HS-5 (cell line): ENCODE data around the gene METTL1.

Source experiments
- DNase-seq: peaks from one replicate; pipeline ENCODE4 v3.0.0-alpha.2; 2012; ENCODE audit warnings: low read depth

Gene METTL1

DNA sequence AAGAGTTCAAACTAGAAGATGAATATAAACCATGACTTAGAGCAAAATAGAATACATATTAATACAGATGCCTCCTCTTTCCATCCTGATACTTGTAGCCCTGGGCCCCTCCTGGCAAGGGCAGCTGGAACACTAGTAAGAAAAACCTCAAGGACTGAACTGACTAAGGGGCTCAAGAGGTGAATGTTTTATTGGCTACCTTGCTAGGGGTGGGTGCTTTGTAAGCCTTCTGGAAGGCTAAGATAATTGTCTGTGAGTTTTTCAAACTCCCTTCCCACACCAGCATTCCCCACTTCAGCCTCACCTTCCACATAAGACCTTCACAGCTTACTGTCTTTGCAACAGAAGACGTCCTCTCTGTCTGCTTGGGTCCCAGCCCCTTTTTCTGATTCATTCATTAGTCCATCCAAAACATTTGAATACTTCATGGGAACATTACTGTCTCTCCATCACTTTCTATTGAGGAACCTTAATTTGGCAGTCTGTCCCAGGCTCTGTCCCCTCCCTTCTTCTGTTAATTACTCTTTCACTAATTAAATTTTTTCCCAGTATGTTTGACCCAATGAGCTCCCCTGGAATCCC is 18.1 kb downstream of the METTL1 start:
- DNase-seq, result no peak

DNA sequence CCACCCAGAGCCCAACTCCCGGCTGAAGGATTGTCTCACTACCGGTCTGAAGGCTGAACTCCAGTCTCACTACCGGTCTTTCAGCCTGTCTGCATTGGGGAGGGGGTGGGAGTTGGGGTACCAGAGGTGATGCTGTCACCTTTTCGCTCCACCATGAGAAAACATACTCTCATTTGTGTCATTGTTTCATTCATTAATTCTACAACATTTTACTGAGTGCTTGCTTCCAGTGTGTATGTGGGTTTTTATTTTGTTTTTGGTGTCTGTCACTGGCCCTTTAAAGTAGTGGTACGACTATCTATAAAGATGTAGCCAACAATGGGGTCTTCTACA is 19.3 kb downstream of the METTL1 start:
- DNase-seq, result no peak

DNA sequence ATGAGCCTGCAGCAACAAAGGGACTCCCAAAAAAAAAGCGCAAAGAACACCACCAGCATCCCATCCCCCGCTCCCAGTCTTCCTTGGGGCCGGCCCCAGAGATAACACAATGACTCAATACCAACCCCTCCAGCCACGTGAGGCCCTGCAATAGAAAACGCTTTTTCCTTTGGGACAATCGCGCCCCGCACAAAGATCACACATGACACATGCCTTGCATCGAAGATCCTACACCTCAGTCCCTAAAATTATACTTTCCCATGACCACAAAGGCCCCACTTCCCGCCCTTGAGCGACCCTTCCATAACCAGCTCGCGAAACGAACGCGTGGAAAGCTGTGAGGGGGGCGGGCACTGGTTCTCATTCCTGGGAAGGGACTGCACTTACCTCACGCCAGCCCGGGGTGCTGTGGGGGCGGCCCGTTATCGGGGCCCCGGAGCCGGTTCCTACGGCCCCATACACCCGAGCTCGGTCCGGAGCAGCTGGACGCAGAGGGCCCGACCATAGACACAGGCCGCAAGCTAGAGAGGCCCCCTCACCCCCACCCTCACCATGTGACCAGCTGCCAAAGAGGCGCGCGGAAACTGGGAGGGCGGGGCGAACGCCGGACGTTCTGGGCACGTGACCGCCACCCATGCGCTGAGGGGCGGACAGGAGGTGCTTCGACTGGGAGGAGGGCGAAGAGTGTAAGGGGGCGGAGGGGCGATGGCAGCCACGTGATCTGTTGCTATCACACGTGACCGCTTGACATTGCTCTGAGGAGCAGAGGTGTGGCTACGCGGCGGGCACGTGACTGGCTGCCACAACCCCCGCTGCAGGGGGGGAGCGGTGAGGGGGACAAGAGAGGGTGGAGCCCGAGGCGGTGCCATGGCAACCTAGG is 19.9 kb downstream of the METTL1 start, which contains the start of gene CDK4:
Gene CDK4, minus strand, starts transcription at position 523 of the 880 bp plus-strand sequence. CDS start 593 bp downstream, outside the sequence.
- peak; percentile 95 for DNase-seq

DNA sequence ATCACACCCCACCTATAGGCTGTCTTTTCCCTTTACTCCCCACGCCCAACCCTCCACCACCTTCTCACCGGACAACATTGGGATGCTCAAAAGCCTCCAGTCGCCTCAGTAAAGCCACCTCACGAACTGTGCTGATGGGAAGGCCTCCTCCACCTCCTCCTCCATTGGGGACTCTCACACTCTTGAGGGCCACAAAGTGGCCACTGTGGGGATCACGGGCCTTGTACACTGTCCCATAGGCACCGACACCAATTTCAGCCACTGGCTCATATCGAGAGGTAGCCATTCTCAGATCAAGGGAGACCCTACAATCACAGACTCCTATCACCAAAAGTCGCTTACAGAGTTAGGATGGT is 20.5 kb downstream of the METTL1 start:
- DNase-seq, result no peak

DNA sequence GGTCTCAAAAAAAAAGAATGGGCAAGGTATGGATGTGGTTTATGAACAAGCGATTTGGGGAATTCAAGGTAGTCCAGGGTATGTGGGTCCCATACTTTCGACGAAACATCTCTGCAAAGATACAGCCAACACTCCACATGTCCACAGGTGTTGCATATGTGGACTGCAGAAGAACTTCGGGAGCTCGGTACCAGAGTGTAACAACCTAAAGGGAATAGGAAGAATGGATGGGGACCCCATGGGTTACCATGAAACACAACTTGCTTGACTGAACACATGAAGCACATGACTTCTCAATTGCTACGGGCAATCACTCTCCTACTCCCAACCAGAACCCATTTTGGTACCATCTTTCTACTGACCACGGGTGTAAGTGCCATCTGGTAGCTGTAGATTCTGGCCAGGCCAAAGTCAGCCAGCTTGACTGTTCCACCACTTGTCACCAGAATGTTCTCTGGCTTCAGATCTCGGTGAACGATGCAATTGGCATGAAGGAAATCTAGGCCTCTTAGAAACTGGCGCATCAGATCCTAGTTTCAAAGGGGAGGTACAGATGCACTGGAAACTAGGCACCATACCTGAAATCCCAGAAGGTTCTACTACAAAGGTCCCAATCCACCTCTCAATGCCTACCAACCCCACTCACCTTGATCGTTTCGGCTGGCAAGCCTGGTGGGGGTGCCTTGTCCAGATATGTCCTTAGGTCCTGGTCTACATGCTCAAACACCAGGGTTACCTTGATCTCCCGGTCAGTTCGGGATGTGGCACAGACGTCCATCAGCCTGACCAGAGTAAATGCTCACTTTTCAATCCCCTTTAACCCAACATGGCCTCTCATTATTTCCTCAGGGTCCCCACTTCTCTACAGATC is 21.1 kb downstream of the METTL1 start:
- no peak for DNase-seq

DNA sequence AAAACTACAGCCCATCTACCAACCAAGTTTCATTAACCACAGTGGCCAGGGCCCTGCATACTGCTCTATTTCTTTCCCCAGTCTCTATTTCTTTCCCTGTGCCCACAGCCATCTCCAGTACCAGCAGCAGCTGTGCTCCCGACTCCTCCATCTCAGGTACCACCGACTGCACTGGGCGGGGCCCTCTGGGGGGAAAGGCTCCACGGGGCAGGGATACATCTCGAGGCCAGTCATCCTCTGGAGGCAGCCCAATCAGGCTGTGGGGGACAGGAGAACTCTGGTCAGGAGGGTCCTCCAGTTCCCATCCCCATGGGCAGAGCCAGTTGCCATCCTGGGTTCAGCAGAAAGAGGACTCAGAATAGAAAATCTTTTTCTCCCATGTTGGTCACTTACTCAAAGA is 22.8 kb downstream of the METTL1 start:
- no peak for DNase-seq

DNA sequence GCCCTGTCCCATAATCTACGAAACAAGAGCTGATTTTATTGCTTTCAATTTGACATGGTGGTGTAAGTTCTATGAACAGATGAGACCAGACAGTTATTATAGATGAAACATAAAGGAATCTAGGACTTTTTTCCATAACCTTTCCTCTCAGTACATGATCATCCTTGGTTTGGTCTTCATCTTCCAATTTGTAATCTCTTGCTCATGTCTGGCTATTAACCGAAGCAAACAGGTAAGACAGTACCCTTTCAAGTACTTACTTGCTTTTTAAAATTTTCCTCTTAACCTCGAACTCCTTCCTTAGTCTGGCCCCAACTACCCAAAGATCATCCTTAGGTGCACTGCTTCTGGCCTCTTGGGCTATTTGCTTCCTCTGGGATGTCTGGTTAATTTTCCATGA is 25.9 kb downstream of the METTL1 start:
- no peak for DNase-seq

DNA sequence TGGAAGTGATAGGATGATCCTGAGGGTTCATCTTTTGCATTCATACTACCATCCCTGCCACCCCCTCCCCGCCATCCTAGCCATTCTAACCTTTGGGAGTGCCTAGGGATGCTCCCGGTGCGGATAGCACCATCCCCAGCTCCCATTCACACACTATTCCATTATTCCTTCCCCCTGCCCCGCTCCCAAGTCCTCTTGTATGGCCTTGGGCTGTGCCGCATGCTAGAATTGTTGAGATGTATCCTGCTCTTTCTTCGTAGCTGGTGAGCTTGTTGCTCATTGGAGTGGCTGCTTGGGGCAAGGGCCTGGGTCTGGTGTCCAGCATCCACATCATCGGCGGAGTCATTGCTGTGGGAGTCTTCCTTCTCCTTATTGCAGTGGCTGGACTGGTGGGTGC is 26.4 kb downstream of the METTL1 start:
- DNase-seq, result no peak

DNA sequence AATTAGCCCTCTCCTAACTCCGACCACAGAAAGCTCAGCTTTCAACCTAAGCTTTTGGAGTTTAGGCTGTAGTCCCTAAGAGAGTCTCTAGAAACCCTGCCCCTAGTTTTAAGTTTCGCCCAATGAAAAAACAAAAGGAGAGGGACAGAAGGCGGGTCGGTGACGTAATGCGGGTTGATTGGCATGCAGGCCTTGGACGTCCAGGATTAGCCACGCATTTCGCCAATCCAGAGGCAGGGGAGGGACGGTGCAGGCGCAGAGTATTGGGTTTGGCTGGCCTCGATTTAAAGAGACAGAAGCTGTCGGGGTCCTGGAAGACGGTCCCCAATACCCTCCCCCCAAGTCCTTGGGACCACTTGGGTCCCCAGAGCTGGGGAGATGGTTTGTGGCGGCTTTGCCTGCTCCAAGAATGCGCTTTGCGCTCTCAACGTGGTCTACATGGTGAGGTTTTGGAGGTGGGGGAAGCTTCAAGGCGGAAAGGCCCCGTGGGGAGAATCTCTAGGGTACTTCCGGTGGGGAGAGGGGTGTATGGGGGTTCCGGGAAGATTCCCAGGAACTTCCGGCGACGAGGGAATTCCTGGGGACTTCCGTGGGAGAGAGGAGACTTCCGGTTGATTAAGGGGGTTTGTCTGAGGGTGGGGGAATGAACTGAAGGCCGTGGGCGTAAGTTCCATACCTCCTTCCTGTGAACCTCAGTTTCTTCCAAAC is 27.0 kb downstream of the METTL1 start, which contains the start of gene TSPAN31:
Gene TSPAN31, plus strand, starts transcription at position 263 of the 708 bp plus-strand sequence. Its CDS starts 116 bp downstream, at position 379.
- DNase-seq, result peak; percentile 97

DNA sequence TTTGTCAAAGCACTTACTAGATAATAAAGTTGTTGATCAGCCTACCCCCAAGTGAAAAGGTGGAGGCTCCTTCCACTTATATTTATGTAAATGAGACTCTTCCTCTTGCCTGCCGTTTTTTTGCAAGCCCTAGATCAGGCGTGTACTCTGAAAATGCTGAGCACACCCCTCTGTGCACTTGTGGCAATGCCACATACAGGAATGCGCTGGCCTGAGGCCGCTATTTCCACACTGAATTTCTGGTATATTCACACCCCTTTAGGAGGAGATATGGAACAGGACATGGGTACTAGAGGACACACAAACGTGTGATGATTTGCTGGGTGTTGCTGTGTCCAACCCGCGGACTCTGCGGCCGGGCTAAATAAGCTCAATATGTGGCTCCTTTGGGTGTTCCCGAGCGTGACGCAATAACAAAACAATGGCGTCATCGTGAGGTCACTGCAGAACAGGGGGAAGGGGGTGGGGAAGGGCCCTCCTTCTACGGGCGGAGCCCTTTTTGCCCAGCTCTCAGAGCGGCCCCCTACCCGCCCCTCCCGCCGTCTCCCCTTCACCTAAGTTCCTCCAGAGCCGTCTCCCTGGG is 27.6 kb downstream of the METTL1 start:
- DNase-seq, result no peak

DNA sequence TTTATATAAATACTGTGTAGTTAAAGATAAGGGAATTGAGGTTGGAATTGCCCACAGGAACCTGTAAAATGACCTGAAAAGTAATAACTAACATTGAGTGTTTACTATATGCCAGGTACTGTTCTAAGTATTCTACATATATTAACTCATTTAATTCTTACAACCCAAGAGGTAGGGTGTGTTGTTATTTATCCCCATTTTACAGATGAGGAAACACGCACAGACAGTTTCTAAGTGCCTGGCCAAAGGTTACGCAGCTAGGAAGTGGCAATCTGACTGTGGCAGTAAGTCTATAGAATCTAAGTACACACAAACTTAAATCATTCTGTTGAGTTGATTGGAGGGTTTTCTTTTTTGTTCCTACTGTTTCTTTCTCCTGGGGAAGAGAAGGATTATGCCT is 28.1 kb downstream of the METTL1 start:
- no peak for DNase-seq

DNA sequence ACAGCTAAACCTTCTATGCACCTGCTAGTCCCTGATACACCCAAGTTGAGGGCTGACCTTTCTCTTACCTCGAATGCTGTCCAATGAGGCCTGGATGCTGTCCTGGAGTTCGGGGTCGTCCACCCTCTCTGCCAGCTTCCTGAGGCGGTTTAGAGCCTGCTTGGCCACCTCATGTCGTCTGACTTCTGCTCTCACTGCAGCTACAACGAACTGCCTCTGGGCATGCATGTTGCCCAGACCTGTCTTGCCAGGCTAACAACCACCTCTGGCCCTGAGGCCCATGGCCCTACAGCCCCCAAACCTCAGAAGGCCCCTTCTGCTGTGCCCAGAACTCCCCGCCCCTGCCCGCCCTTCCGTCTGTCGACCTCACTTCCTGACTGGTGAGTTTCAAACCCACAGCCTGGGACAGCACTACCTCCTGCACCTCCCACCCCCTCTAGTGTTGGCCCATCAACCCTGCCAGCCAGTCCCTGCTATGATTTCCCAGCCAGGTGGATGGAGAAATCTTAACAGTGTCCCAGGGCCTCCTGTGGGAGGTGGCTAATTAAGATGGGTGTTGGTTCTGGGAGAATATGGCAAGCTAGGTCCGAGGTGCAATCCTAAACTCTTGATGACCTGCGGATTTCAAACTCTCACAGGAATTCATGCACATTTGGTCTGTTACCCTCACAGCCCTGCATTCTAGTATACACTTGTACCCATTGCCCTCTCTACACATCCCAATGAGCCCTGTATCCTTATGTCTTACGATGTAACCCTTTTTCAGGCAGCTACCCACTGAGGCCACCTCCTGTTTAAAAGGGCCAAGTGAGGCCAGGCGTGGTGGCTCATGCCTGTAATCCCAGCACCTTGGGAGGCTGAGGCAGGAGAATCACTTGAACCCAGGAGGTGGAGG is 29.8 kb downstream of the METTL1 start:
- DNase-seq, result no peak

DNA sequence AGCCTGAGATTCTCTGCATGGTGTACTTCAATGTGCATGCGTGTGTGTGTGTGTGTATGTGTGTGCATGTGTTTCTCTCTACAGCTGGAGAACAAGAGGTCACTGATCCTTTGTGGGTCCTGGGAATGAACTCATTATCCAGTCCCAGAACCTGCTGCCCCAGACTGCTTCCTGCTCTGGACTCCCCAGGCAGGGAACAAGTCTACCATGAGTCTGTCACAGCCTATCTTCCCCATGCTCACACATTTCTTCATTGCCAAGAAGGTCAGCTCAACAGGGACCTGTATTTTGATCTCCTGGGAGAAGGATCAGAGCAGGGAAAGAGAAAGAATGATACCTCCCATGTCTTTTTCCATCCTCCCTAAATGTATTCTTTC is 30.5 kb downstream of the METTL1 start:
- no peak for DNase-seq

DNA sequence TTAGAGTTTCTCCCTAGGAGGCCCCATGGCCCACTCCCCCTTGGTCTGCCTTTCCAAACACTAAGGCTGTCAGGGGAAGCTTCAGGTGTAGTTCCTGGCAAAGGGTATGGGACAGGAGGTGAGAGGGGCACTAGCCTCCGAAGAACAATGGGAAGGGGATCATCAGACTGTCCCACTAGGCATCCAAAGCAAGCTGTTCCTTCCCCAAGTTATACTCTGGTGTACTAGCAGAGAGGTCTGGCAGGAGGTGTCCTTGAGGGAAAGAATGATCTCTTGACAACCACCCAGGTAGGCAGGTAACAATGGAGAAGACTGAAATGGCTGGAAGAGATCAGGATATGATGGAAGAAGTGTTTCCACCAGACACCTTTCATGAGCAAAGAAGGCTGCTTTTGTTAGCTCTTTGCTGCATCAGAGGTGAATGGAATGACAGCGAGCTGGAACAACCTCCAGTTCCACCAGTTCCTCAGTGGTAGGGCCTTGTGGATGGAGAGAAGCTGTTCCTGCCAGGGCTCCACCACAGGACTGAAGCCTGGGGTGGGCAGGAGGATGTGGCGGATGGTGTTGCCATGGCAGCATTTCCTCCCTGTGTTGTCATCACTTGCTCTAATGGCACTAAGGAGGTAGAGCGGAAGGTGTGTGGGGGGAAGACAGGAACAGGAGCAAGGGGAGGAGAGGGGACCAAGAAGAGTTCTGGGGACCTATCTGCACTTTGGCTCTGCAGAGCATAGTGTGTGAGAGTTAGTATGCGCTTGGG is 31.1 kb downstream of the METTL1 start:
- DNase-seq, result no peak

DNA sequence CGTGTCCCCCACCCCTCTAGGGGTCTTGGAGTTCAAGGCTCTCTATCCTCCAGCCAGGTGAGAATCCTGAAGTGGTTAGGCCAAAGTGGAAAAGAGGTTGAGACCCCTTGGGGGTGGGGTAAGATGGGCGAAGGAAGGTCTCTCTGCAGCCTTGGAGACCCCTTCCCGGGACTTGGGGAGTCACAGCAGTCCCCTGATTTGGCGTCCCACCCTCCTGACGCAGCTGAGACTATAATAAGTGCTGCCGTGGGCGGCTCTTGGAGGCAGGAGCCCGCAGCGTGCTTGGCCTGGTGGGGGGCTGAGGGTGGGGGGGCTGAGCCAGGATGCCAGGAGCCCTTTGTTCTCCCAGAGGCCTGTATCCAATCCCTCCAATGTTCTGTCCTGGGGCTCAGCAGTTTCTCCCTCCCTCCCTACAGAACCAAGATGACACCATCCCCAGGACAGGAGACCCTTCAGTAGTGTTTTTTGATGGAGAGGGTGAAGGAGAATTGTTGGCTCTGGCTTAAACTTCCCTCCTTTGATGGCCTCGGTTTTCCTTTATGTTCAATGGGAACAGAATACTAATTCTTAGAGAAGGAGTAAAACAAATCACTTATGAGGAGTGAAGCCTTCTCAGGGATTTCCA is 31.9 kb downstream of the METTL1 start:
- DNase-seq, result no peak

DNA sequence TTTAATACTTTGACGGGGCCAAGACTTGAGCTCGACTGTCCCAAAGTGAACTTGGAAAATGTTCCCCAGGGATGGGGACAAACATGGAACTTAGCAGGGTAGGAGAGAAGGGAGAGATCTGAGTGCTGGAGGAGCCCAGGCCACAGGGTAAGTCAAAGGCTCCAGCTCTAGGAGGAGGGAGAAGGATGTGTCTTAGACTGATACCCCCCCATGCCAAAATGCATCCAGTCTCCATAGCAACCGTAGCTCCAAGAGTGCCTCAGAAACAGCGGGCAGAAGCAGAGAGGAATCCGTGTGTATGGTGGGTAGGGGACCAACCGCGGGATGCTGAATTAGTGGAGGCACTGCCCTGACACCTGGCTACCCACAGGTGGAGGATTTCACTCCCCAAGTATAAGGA is 32.5 kb downstream of the METTL1 start:
- no peak for DNase-seq

DNA sequence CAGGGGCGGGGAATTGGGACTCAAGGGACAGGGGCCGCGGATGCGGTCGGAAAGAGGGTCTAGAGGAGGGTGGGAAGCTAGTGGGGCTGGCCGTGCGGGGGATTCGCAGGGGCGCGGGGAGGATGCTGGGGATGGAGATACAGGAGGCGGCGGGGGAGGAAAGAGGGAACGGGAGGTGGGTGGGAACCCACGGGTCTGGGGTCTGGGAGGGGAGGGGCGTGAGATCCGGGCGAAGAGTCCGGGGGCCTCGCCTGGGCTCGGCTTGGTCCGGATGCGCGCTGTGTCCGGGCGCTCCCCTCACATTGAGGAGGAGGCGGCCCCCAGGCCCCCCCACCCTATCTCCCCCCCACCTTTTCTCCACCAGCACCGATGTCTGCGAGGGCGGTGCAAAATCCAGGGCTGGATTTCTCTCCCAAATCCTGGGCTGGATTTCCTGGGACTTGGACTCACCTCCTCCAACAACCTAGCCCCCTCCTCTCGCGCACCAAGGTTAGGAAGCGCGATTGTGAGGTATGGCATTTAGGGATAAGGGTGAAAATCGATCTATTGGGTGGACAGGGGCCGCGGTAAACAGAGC is 33.2 kb downstream of the METTL1 start, which contains the start of gene AGAP2:
Gene AGAP2, minus strand, starts transcription at position 82 of the 577 bp plus-strand sequence. CDS start 496 bp downstream, outside the sequence.
- no peak for DNase-seq

DNA sequence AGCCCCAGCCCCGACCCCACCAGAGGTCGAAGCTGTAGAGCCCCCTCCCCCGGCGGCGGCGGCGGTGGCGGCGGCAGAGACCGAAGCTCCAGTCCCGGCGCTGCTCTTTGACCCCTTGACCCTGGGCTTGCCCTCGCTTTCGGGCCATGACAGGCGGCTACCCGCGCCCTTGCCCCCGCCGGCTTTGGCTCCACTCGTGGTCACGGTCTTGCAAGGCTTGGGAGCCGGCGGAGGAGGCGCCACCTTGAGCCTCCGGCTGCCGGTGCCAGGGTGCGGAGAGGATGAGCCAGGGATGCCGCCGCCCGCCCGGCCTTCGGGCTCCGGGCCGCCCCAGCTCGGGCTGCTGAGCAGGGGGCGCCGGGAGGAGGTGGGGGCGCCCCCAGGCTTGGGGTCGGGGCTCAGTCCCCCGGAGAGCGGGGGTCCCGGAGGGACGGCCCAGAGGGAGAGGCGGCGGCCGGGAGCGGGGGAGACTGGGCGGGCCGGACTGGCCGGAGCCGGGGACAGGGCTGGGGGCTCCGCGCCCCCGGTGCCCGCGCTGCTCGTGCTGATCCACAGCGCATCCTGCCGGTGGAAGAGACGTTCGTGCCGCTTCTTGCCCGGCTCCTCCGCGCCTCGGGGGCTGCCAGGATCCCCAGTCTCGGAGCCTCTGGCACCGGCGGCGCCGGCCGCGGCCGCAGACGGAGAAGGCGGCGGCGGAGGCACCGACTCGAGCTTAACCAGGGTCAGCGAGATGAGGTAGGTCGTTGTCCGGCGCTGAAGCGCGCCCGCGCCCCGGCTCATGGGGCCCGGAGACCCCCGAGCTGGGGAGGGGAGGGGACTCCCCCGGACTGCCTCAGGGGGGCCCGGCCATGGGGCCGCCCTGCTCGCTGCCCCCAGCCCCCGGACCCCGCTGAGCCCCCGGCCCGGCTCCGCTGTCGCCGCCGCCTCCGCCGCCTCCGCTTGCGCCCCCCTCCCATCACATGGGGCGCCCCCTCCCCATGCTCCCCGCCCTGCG is 34.1 kb downstream of the METTL1 start:
- DNase-seq, result no peak
